ENCODE measurements around the gene ALDH8A1.

ALDH8A1 gene

GRCh38 chr6:134961366-134961765 lies 11.5 kb upstream of the ALDH8A1 start:
- TF ChIP-seq FOXM1 (IDR thresholded peaks at IDR 0.05; ENCODE audit: borderline replicate concordance, low read depth): no peak
- no peak for TF ChIP-seq ZBTB7A (IDR thresholded peaks at IDR 0.05; ENCODE audit: low read depth)
- TF ChIP-seq NFIC (IDR thresholded peaks at IDR 0.05): no peak
- TF ChIP-seq, protein P1, sequence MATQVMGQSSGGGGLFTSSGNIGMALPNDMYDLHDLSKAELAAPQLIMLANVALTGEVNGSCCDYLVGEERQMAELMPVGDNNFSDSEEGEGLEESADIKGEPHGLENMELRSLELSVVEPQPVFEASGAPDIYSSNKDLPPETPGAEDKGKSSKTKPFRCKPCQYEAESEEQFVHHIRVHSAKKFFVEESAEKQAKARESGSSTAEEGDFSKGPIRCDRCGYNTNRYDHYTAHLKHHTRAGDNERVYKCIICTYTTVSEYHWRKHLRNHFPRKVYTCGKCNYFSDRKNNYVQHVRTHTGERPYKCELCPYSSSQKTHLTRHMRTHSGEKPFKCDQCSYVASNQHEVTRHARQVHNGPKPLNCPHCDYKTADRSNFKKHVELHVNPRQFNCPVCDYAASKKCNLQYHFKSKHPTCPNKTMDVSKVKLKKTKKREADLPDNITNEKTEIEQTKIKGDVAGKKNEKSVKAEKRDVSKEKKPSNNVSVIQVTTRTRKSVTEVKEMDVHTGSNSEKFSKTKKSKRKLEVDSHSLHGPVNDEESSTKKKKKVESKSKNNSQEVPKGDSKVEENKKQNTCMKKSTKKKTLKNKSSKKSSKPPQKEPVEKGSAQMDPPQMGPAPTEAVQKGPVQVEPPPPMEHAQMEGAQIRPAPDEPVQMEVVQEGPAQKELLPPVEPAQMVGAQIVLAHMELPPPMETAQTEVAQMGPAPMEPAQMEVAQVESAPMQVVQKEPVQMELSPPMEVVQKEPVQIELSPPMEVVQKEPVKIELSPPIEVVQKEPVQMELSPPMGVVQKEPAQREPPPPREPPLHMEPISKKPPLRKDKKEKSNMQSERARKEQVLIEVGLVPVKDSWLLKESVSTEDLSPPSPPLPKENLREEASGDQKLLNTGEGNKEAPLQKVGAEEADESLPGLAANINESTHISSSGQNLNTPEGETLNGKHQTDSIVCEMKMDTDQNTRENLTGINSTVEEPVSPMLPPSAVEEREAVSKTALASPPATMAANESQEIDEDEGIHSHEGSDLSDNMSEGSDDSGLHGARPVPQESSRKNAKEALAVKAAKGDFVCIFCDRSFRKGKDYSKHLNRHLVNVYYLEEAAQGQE (IDR thresholded peaks at IDR 0.05; ENCODE audit: low read depth): no peak
- TF ChIP-seq YY1 (IDR thresholded peaks at IDR 0.05; ENCODE audit: low read depth): no peak
- TF ChIP-seq CREB1 (IDR thresholded peaks at IDR 0.05; ENCODE audit: low read depth): no peak
- TF ChIP-seq USF1 (IDR thresholded peaks at IDR 0.05): no peak
- no peak for TF ChIP-seq CEBPB (IDR thresholded peaks at IDR 0.05)
- TF ChIP-seq, protein P2, sequence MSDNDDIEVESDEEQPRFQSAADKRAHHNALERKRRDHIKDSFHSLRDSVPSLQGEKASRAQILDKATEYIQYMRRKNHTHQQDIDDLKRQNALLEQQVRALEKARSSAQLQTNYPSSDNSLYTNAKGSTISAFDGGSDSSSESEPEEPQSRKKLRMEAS (IDR thresholded peaks at IDR 0.05): no peak
- no peak for TF ChIP-seq EP300 (IDR thresholded peaks at IDR 0.05; ENCODE audit: borderline replicate concordance)
- TF ChIP-seq TAF1 (IDR thresholded peaks at IDR 0.05; ENCODE audit: low read depth): no peak
- TF ChIP-seq EGR1 (IDR thresholded peaks at IDR 0.05): no peak
- no peak for TF ChIP-seq TEAD4 (IDR thresholded peaks at IDR 0.05)
- TF ChIP-seq TCF12 (IDR thresholded peaks at IDR 0.05; ENCODE audit: low read depth): no peak
- TF ChIP-seq RAD21 (IDR thresholded peaks at IDR 0.05; ENCODE audit: low read depth): no peak

GRCh38 chr6:134959603-134960002 lies 9.7 kb upstream of the ALDH8A1 start:
- TF ChIP-seq TAF1 (IDR thresholded peaks at IDR 0.05; ENCODE audit: low read depth): no peak
- TF ChIP-seq USF1 (IDR thresholded peaks at IDR 0.05): no peak
- TF ChIP-seq YY1 (IDR thresholded peaks at IDR 0.05; ENCODE audit: low read depth): no peak
- TF ChIP-seq FOXM1 (IDR thresholded peaks at IDR 0.05; ENCODE audit: borderline replicate concordance, low read depth): no peak
- no peak for TF ChIP-seq CEBPB (IDR thresholded peaks at IDR 0.05)
- no peak for TF ChIP-seq RAD21 (IDR thresholded peaks at IDR 0.05; ENCODE audit: low read depth)
- no peak for TF ChIP-seq EGR1 (IDR thresholded peaks at IDR 0.05)
- no peak for TF ChIP-seq CREB1 (IDR thresholded peaks at IDR 0.05; ENCODE audit: low read depth)
- no peak for TF ChIP-seq ZBTB7A (IDR thresholded peaks at IDR 0.05; ENCODE audit: low read depth)
- TF ChIP-seq TEAD4 (IDR thresholded peaks at IDR 0.05): no peak

GRCh38 chr6:134956676-134957075 lies 6.8 kb upstream of the ALDH8A1 start:
- no peak for TF ChIP-seq USF1 (IDR thresholded peaks at IDR 0.05)
- no peak for TF ChIP-seq EGR1 (IDR thresholded peaks at IDR 0.05)
- no peak for TF ChIP-seq FOXM1 (IDR thresholded peaks at IDR 0.05; ENCODE audit: borderline replicate concordance, low read depth)
- TF ChIP-seq, protein P1 (IDR thresholded peaks at IDR 0.05; ENCODE audit: low read depth): no peak
- TF ChIP-seq EP300 (IDR thresholded peaks at IDR 0.05; ENCODE audit: borderline replicate concordance): no peak
- TF ChIP-seq RAD21 (IDR thresholded peaks at IDR 0.05; ENCODE audit: low read depth): no peak
- no peak for TF ChIP-seq TEAD4 (IDR thresholded peaks at IDR 0.05)
- no peak for TF ChIP-seq CEBPB (IDR thresholded peaks at IDR 0.05)
- TF ChIP-seq YY1 (IDR thresholded peaks at IDR 0.05; ENCODE audit: low read depth): no peak
- TF ChIP-seq TAF1 (IDR thresholded peaks at IDR 0.05; ENCODE audit: low read depth): no peak
- TF ChIP-seq, protein P2 (IDR thresholded peaks at IDR 0.05): no peak
- TF ChIP-seq CREB1 (IDR thresholded peaks at IDR 0.05; ENCODE audit: low read depth): no peak
- TF ChIP-seq TCF12 (IDR thresholded peaks at IDR 0.05; ENCODE audit: low read depth): no peak
- no peak for TF ChIP-seq ZBTB7A (IDR thresholded peaks at IDR 0.05; ENCODE audit: low read depth)
- TF ChIP-seq NFIC (IDR thresholded peaks at IDR 0.05): no peak

- no peak for TF ChIP-seq YY1 (IDR thresholded peaks at IDR 0.05; ENCODE audit: low read depth)
These were observed 6.1 kb upstream of the ALDH8A1 start for GRCh38 chr6:134956032-134956431.

DNA sequence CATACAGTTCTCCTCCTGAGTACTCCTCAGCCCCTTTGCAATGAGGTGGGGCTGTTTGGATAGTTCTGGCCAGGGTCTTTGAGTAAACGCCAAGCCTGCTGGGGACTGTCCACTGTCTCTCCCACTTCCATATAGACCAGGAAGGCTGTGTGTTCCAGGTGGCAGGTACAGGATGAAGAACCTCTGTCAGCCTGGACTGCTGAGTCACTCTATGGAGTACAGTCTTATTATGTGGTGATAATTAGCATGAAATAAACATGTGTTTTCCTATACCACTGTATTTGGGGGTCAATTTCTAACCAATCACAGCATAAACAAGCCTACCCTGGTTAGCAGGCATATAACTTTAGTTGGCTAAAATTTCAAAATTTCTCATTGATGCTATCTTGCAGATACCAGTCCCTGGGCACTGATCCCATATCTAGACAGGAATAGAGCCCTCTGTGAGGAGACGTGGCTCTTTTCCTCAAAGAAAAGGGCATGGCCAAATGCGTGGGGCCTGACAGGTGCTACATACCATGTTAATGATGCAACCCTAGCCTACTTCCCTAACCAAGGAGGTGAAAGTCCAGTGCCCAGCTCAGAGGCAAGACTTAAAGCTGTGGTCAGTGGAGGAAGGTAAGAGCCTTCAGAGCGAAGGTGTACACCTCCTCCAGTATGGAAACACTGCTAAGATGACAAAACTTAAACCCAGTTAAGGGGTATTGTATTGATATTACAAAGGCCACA lies 4.5 kb upstream of the ALDH8A1 start:
- TF ChIP-seq FOXM1 (IDR thresholded peaks at IDR 0.05; ENCODE audit: borderline replicate concordance, low read depth) (no peak), EP300 (IDR thresholded peaks at IDR 0.05; ENCODE audit: borderline replicate concordance) (no peak)
